Measurements from ENCODE around the gene CLEC1A. TPM values are rescaled to one million over a fixed set of nuclear protein-coding genes. Genes with fewer than 3 reads are reported as not detected.

Gene CLEC1A
- total RNA-seq, 6 experiments from 2014 or later = 0.14 to 1.2 (median 0.71) TPM

GRCh38 chr12:10135126-10135525, 36.3 kb upstream of the CLEC1A start:
- Mint-ChIP-seq H3K4me3 (no peak overlapping the region), H3K9me3 (no peaks in the 10 kb centered on the region), H3K36me3 (ENCODE audit: low read depth) (no peaks in the 10 kb centered on the region), H3K27ac (no peak overlapping the region), H3K4me1 (ENCODE audit: low read depth) (peaks cover 25% of the 10 kb centered on the region), H3K27me3 (ENCODE audit: insufficient read depth) (peaks cover 2% of the 10 kb centered on the region; the same call in 1 of the 2 replicates)
- no peak for TF ChIP-seq CTCF (IDR thresholded peaks at IDR 0.05)
- no peak for DNase-seq

- no peak for DNase-seq
- Mint-ChIP-seq H3K36me3 (ENCODE audit: low read depth) (no peaks in the 10 kb centered on the region), H3K9me3 (no peaks in the 10 kb centered on the region), H3K4me1 (ENCODE audit: low read depth) (peaks cover 20% of the 10 kb centered on the region), H3K27ac (no peak overlapping the region), H3K4me3 (no peak overlapping the region), H3K27me3 (ENCODE audit: insufficient read depth) (peaks cover 2% of the 10 kb centered on the region; the same call in 1 of the 2 replicates)
- no peak for TF ChIP-seq CTCF (IDR thresholded peaks at IDR 0.05)
Observed at GRCh38 chr12:10132850-10133370, 34.1 kb upstream of the CLEC1A start.

- Mint-ChIP-seq H3K27ac (no peak overlapping the region), H3K4me1 (ENCODE audit: low read depth) (peaks cover 20% of the 10 kb centered on the region), H3K9me3 (no peaks in the 10 kb centered on the region), H3K27me3 (ENCODE audit: insufficient read depth) (peaks cover 3% of the 10 kb centered on the region; the same call in 1 of the 2 replicates), H3K4me3 (no peak overlapping the region), H3K36me3 (ENCODE audit: low read depth) (no peaks in the 10 kb centered on the region)
- no peak for TF ChIP-seq CTCF (IDR thresholded peaks at IDR 0.05)
- DNase-seq = no peak
Observed at GRCh38 chr12:10131111-10131690, 32.4 kb upstream of the CLEC1A start.

GRCh38 chr12:10130042-10130441, 31.3 kb upstream of the CLEC1A start, which contains the start of gene CLEC7A:
Gene CLEC7A (minus strand): TSS chr12:10130199. CDS start chr12:10130082, 117 bp downstream.
- H3K36me3 Mint-ChIP-seq (ENCODE audit: low read depth) = no peaks in the 10 kb centered on the region
- no peak for TF ChIP-seq CTCF (IDR thresholded peaks at IDR 0.05)
- H3K4me3 Mint-ChIP-seq = no peak within 1 kb of the TSS
- H3K9me3 Mint-ChIP-seq = no peaks in the 10 kb centered on the region
- no peak within 1 kb of the TSS for H3K27ac Mint-ChIP-seq
- H3K4me1 Mint-ChIP-seq (ENCODE audit: low read depth) = peaks cover 20% of the 10 kb centered on the region
- peaks cover 1% of the 10 kb centered on the region; the same call in 1 of the 2 replicates for H3K27me3 Mint-ChIP-seq (ENCODE audit: insufficient read depth)
- DNase-seq = no peak

- H3K4me1 Mint-ChIP-seq (ENCODE audit: low read depth) = peaks cover 20% of the 10 kb centered on the region
- no peak overlapping the region for H3K4me3 Mint-ChIP-seq
- H3K36me3 Mint-ChIP-seq (ENCODE audit: low read depth) = no peaks in the 10 kb centered on the region
- TF ChIP-seq CTCF (IDR thresholded peaks at IDR 0.05) = no peak
- no peak for DNase-seq
- peaks cover 1% of the 10 kb centered on the region; the same call in 1 of the 2 replicates for H3K27me3 Mint-ChIP-seq (ENCODE audit: insufficient read depth)
- H3K9me3 Mint-ChIP-seq = no peaks in the 10 kb centered on the region
- H3K27ac Mint-ChIP-seq = no peak overlapping the region
Observed at GRCh38 chr12:10128687-10129086, 29.9 kb upstream of the CLEC1A start.
